Stimulated activated CD8-positive, alpha-beta memory T cell treated with anti-CD3 and anti-CD28 coated beads, Interleukin-7, amount 100 ng/mL, for 24 hours (primary cell): ENCODE results near the gene S100A14.
"Not testable (repeated sequence)": the region's sequence is repeated elsewhere in the genome, so short reads cannot be mapped to it uniquely, and the experiment has no call there.

ENCODE experiments used
- DNase-seq: peaks from one replicate; pipeline ENCODE4 v3.0.0-alpha.2; 2020; ENCODE audit warnings: low read depth

The S100A14 gene

DNA sequence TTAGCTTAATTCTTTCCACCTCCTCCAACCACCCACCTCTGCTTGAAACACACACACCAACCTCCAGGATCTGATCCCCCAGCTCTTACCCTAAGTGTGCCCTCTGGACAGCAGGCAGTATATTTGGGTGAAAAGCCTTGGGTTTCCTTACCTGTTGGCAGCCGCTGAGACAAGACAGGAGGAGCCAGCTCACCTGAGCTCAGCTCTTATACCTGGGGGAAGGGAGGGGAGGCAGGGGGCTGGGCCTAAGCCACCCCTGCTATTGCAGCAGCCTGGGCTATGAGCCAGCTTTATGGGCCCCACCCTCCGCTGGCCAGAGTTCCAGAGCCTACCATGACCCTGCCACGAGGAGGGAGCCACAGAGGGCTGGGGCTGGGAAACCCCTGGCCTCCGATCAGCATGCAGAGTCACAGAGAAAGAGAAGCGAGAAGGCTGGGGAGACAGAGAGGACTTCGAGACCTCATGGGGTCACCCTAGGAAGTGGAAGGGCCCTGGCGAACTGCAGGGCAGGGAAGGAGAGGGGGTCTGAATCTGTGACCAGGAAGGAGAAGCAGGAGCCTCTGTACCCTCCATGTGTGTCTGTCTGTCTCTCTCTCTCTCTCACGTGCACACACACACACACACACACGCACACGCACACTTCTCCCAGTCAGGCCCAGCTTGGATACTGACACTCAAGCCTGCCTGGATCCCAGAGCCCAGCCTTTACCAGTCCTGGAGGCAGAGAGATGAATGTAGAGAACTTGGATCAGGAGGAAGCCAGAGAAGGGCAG, at the start of gene S100A14:
Gene S100A14, minus strand, starts transcription at position 182 of the 773 bp plus-strand sequence. CDS start 467 bp downstream, outside the sequence.
- DNase-seq, result no peak

DNA sequence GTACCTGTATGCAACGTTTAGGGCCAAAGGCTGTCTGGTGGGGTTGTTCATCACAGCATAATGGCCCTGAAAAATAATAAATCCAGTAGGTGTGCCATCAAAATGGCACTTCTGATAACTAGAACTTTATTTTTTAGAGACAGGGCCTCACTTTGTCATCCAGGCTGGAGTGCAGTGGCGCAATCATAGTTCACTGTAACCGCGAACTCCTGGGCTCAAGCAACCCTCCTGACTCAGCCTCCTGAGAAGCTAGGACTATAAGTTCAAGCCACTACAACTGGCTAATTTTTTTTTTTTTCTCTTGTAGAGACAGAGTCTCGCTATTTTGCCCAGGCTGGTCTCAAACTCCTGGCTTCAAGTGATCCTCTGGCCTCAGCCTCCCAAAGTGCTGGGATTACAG, 47.1 kb upstream of the S100A14 start:
- DNase-seq, result no peak

DNA sequence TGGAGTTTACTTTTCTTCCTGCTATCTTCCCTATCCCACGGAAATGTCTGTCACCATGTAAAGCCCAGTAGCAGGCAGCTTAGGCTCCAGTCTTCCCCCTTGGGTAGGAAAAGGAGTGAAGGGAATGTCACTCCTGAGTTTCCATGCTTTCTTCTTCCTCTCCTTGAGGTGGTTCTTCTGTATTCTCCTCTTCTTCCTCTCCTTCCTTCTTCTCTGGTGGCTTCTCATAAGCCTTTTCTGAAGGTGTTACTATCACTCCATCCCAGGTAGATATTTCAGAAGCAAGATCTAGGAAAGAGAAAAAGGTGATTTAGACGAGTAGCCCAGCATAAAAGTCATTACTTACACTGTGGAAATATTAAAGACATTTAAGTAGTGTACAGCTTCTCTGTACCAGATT, 46.1 kb upstream of the S100A14 start:
- DNase-seq, result no peak

DNA sequence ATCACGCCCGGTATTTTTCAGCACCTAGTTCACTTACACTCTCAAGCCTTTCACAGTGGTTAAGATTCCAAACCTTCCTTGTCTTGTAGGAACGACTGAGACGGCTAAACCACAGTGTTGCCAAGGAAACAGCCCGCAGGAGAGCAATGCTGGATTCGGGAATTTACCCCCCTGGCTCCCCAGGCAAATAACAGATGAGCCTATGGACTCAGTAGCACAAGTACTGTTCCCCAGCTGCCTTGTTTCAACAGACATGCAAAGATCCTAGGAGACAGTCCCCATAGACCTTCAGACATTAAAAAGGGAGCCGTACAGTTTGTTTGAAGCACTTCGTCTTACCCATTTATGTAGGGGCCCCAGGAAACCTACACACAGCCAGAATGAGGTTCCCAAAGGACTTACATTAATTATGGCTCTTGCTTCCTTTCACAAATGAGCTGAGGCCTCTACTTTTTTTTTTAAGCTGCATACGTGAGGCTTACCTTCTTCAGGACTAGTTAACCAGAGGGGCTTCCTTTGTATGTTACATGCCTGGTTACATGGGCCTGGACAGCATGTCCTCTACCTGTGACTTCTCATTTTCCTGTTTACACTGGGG, 45.1 kb upstream of the S100A14 start:
- DNase-seq, result no peak

DNA sequence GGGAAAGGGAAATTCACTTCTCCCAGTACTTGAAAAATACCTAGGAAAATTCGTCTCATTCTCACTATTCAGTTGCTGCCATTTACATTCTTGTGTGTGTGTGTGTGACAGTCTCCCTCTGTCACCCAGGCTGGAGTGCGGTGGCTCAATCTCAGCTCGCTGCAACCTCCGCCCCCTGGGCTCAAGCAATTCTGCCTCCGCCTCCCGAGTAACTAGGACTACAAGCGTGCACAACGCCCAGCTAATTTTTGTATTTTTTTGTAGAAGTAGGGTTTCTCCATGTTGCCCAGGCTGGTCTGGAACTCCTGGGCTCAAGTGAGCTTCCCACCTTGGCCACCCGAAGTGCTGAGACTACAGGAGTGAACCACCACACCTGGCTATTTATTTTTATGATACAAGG, 43.5 kb upstream of the S100A14 start:
- no peak for DNase-seq

DNA sequence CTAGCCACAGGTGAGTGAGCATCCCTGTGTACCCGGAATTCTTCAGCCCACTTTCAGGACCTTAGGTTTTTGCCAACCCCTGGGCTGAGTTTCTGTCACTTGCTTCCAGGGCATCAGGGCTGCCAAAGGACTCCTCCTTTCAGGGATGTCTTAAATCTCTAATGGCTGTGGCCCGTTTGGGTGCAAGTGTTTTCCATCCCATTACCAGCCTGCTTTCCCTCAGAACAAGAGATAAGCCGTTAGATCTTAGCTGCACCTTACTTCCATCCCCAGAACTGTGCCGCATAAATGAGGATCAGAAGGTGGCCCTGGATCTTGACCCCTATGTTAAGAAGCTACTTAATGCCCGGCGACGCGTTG, 43.0 kb upstream of the S100A14 start:
- no peak for DNase-seq

DNA sequence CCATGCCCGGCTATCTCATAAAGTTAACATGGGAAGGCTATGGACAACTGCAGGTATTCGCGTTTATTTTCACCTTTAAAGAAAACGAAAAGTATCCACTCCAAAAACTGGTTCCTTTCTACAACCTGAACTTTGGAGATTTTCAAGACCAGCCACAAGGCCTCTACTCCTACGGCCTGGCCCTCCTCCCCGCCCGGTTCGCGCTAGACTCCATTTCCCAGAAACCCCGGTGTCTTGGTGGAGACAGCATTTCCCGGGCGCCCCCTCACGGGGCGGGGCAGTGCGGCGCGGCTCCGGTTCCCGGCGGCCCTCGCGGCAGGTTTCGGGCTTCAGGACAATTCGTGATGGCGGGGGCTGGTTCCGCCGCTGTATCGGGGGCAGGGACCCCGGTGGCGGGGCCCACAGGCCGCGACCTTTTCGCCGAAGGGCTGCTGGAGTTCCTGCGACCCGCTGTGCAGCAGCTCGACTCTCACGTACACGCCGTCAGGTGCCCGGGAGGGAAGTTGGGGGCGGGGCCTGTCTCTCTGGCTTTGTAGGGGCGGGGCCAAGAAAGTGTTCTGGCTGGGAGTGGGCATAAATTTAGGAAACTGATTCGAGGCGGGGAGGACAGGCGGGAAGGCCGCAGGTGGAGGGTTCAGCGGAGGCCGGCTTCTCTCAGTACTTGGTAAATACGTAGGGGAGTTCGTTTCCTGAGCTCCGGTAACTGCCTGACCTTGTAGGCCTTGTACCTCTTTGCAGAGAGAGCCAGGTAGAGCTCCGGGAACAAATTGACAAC, 42.5 kb upstream of the S100A14 start, which contains the start of gene SNAPIN:
Gene SNAPIN, plus strand, starts transcription at position 304 of the 775 bp plus-strand sequence. Its CDS starts 41 bp downstream, at position 345.
- DNase-seq, result peak; percentile 80

DNA sequence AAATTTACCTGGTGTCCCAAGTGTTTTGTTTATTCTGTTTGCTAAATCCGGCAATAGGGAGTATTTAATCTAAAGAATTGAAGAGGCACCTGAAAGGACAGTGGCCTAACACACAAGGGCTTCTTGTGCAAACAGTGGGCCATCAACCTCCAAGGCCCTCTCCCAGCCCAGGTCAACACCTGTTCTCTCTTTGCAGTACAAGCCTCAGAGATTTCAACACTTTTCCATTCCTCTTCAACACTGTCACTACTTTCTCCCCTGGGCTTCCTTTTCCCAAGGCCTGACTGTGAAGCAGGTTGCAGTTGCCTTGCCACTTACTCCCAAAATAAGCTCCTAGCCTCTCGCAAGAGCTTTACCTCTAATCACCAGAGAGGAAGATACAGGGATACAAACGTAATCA, 39.2 kb upstream of the S100A14 start:
- DNase-seq, result no peak

DNA sequence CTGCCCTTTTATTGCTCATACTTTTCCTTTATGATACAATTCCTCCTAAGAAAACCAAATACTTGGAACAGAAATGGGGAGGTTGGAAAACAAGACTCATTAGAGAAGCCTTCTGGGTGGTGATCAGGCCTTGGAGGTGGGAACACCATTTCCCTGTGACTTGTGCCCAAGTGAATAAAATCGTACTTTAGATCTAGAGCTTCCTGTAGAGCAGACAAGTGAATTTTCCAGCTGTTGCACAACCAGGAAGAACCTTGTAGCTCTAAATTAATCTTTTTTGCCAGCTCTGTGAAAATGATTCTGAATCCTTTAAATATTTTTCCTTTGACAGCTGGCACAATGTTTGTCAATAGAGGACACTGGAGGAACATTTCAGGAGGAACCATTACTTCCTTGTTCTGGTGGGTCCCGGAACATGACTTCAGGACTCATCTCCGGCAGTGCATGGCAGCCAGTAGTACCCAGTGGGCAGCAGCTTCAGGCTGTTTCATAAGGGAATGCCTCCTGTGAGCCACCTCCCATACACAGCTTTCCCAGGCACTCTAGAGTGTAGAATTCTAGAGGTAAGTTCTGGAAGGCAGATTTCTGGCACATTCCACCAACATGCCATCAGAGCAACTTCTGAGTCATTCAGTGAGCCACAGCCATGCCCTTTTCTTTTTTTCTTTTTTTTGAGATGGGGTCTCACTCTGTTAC, 36.8 kb upstream of the S100A14 start:
- no peak for DNase-seq

DNA sequence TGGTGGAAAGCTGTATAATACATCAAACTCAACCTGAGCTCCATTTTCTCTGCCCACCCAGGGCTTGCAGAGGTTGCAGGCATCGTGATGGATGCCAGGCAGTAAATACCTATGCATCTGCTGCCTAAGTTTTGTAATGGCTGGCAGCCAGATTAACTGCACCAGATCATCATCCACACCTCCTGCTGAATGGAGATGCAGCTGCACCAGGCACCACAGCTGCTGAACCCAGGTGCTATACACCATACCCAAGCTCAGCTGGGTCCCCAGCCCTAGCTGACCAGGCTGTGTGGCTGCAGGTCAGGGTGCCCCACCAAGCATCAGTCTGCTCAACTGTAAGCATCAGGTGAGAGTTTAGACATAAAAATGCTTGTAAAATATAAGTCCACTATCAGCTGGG, 35.6 kb upstream of the S100A14 start:
- DNase-seq, result no peak

DNA sequence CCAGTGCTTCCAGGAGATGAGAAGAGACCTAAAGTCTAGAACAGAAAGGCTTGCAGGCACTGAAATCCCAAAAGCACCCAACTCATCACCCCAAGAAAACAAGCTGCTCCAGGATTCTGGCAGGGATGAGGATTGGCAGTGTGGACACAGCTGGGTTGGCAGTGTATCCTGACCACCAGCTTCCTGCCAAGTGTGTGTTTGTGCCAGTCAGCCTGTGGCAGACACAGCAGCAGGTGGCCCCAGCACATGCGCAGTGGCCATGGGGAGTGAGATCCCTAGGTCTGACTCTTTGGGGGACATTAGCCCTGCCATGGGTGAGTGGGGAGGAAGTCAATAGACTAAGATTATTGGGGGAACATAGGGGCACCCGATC, 33.7 kb upstream of the S100A14 start:
- DNase-seq, result no peak

DNA sequence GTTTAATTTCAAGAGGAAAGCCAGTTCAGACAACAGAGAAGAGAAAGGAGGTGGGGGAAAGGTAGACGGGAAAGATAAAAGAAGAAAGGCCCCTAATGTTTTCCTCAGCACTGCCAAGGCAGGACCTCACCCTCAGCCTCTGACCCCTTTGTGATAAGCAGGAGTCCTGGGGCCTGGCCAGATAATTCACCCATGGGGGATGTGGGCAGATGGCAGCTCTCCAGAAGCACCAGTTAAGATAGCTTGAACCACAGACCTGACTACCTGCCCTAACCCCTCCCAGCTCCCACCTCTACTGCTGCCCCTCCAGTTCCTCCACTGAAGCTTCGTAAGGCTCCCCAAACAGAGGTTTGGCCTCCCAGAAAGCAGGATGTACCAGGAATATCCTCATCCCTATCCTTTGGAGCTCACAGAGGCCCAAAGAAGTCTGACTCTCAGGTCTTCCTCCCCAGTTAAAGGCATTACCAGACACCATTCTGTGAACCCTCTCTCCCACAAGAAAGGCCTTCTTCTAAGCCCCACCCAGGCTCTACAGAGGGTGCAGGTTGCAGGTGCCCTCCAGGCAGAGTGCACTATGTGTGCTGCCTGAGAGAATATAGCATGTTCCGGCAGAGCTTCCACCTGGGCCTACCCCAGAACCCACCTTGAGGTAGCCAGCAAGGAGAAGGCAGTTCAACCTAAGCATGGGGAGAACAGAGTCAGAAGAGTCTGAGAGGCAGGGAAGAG, 33.2 kb upstream of the S100A14 start:
- DNase-seq, result no peak

DNA sequence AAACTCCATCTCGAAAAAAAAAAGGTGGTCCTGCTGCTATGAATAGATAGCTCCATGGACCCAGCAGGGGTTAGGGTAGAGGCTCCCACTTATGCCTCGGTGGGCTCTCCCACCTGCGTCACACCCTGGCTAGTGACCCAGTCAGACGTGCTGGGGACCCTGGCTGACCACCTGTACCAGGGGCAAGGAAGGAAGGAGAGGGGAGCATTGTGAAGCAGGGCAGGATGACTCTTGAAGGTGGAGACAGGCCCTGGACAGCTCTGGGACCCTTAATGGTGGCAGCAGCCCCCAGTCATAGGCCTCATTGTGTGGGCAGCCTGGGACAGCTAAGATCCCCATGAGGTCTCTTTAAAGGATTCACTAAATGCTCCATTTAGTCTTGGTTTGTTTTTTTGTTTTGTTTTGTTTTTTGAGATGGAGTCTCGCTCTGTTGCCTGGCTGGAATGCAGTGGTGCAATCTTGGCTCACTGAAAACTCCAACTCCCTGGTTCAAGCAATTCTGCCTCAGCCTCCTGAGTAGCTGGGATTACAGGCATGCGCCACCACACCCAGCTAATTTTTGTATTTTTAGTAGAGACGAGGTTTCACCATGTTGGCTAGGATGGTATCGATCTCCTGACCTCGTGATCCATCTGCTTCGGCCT, 32.0 kb upstream of the S100A14 start:
- no peak for DNase-seq

DNA sequence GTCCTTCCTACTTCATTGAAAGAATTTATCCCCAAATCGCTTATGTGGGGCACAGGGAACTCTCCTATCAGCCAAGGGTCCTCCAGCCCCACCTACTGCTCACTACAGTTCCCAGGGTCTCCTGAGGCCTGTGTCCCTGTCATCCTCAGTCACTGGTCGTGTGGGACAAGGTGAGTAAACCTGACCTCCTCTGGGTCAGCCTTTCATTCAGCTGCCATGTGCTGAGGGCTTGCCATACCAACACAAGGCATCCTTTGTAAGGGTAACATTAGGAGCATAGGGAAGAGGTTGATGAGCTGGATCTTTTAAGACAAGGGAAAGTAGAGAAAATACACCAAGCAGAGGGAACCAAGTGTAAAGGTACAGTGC, 31.2 kb upstream of the S100A14 start:
- no peak for DNase-seq

DNA sequence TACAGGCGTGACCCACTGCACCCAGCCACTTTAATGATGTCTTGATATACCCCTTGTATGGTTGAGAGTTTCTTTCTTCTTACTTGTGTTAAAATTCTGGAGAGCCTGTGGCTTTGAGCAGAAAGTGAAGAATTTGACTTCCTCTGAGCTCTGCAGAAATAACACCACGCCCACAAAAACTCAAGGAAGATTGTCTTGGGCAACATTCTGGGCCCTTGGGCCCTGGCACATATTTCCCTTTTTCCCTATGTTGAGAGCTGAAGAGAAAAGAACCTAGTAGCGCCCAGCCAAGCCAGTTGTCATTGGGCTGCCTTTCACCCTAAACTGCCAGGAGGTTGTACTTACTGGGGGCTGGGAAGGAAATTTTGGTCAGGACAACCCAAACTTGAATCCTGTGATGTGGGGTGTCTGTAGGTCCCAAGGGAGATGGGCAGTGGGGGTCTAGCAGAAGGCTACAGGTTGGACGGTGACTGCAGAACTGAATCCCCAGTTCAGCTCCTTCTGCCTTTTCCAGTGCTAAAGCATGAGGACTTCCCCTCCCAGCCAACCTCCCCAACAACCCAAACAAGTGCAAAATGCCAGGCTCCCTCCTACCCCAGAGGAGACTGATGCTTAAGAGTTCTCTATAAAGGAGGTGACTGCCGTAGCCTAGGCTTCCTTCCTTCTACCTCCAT, 30.7 kb upstream of the S100A14 start:
- DNase-seq, result no peak

DNA sequence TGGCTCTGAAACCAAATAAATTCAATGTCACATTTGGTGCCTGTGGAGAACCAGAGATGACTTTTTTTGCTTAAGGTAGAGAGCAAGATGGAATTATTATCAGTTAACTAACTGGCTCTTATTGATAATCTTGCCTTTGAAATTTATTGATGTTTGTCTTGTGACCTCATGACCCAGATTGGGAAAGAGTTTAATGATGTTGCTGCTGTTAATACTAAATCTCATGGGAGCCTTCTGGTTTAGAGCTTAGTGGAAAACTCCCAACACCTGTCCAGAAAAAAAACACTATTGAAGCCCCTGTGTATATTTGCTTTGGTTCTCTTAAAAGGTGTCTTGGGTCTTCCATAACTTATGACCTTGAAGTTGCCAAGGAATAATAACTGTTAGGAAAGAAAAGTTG, 27.7 kb upstream of the S100A14 start:
- DNase-seq, result no peak

DNA sequence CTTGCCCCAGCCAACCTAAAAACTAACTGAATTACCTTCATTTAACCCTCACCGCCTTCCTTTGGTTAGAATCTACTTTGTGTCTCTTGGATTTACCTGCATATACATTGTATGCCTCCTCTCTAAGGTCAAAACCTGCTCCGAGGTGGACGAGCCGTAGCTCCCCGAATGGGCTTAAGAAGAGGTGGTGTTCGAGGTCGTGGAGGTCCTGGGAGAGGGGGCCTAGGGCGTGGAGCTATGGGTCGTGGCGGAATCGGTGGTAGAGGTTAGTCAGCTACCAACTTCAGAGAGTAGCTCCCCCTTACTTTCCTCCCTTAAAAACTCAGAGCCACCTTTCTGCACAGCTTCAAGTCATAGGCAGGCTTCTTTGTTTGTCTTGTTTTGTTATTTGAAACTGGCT, 27.0 kb upstream of the S100A14 start:
- DNase-seq, result no peak

DNA sequence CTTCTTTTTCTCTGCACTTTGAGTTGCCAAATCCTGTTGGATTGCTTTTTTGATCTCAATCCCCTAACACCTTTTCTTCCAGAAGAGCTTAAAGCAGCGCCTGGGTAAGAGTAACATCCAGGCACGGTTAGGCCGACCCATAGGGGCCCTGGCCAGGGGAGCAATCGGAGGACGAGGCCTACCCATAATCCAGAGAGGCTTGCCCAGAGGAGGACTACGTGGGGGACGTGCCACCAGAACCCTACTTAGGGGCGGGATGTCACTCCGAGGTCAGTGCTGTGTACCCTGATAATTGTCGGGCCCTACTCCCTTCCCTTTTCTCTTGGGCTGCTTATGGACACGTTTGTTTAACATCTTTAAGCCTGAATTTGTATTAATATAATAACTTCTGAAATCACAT, 26.0 kb upstream of the S100A14 start:
- DNase-seq, result no peak

DNA sequence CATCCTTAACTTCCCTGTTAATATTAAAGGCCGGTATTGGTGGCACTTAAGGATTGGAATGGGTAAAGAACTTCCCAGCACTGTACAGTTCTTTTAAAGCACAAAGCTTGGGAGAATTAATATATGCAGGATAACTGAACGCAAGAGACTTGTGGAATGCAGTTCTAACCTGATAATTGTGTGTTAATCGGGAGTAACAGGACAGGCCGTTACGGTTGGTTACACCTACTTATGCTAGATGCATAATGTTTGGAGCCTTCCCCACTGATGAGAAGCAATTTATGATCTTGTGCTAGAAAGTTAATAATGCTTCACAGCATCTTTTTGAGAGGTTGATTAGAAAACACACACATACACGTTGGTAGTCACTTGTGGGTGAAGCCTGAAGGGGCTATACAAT, 24.7 kb upstream of the S100A14 start:
- DNase-seq, result no peak

DNA sequence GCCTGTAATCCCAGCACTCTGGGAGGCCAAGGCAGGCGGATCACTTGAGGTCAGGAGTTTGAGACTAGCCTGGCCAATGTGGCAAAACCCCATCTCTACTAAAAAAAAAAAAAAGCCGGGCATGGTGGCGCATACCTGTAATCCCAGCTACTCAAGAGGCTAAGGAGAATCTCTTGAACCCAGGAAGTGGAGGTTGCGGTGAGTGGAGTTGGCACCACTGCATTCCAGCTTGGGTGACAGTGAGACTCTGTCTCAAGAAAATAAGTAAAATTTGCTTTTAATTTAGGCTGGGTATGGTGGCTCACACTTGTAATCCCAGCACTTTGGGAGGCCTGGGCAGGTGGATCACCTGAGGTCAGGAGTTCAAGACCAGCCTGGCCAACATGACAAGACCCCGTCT, 24.1 kb upstream of the S100A14 start:
- DNase-seq, result not testable (repeated sequence)

DNA sequence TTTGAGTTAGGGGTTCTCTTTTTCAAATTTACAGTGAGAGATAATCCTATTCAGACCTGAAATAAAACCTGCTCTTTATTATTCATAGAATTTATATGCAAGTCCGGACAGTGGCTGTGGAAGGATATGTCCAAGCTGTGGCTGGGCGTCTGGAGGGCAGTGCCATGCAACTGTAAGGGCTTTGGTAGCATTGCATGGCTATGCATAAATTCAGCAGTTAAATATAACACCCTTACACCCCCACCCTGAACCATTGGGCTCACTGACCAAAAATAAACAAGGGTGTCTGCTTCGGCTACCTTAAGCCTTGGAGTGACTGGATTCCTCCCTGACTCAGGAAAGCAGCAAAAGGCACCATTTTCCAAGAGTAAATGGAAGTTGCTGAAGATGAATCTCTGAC, 23.2 kb upstream of the S100A14 start:
- DNase-seq, result no peak
